COR-L47 (cell line): ENCODE measurements around the gene BRIP1.
"Not testable (repeated sequence)": the region's sequence is repeated elsewhere in the genome, so short reads cannot be mapped to it uniquely, and the experiment has no call there.

Source experiments
- DNase-seq: peaks from one replicate; lab custom pipeline; 2025; lab: John Stamatoyannopoulos, UW

Gene BRIP1

DNA sequence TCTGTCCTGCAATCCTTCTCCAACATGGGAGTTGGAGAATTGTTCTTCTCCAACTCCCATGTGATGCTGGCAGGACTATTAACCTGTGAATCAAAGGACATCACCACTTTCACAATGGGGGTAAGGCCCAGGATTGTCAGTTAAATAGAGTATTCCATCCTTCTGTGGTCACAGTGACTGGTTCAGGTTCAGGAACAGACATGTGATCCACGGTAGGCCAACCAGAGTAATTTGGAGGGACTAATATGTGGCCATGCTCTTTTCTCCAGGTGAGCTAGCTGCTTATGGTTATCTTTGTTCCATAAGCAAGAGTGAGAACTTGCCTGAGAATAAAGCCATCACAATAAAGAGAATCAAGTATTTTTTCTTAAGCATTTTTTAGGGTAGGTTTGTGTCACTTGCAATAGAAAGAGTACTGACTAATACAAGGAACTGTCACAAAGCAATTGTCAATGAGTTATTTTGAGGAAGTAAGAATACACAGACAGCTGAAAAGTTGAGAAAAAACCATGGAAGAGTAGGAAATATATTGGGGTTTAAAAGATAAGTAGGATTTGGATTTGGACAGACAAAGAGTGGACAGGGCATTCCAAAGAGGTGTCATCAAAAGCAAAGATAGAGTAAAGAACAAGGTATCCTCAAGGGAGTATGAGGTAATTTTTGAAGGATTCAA is 63.4 kb downstream of the BRIP1 start:
- no peak for DNase-seq

DNA sequence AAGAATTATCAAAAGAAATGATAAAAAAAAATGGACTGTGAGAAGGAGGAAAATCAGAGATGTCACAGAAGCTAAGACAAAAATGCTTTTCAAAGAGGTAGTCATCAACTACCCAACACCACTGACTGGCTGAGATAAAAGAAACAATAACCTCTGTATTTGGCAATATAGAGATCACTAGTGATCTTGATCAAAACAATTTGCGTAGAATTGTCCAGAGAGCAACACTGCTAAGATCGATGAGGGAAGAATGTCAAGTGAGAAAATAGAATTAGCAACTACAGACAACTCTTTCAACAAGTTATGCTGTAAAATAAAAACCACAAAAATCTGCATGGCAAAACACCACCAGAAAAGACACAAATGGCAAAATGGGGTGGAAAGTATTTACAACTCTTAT is 66.0 kb downstream of the BRIP1 start:
- DNase-seq, result no peak

DNA sequence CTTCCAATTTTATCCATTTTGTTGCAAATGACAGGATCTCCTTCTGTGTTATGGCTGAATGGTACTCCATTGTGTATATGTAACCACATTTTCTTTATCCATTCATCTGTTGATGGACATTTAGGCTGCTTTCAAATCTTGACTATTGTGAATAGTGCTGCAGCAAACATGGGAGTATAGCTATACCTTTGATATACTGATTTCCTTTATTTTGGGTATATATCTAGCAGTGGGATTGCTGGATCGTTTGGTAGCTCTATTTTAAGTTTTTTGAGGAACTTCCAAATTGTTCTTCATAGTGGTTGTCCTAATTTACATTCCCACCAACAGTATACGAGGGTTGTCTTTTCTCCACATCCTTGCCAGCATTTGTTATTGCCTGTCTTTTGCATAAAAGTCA is 67.8 kb downstream of the BRIP1 start:
- DNase-seq, result no peak

DNA sequence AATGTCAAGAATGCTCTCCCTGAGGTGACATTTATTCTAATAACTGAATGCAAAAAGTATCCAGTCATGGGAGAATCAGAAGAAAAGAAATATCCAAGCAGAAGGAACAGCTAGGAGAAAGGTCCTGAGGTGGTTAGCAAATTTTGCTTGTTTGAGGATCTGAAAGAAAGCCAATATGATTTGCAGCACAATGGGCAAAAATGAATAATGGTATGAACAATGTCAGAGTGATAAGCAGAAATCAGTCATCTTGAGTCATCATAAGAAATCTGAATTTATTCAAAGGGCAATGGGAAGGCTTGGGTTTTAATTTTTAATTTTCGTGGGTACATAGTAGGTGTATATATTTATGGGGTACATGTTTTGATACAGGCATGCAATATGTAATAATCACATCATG is 68.5 kb downstream of the BRIP1 start:
- no peak for DNase-seq

DNA sequence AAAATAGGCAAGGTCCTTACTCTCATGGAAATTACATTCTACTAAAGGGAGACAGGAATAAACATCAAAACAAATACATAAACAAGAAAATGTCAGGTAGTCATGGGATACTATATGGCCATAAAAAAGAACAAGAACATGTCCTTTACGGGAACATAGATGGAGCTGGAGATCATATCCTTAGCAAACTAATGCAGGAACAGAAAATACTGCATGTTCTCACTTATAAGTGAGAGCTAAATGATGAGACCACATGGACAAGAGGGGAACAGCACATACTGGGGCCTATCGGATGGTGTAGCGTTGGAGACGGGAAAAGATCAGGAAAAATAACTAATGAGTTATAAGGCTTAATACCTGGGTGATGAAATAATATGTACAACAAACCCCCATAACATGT is 69.1 kb downstream of the BRIP1 start:
- no peak for DNase-seq

DNA sequence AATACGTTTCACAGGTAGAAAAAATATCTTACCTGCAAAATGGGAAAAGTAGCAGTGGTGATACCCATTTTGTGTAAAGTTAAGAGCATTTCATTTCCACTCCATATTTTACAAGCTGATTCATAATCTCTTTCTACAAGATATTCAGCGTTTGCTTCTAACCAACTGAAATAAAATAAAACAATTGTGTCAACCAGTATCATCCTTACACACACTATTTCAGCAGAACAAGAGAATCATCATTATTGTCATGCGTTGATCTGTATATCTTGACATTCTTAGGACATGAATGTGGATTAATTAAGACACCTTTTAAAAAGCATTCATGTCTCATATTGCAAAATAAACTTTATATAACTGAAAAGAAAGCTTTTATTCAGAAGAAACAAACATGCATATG is 69.8 kb downstream of the BRIP1 start:
- DNase-seq, result no peak

DNA sequence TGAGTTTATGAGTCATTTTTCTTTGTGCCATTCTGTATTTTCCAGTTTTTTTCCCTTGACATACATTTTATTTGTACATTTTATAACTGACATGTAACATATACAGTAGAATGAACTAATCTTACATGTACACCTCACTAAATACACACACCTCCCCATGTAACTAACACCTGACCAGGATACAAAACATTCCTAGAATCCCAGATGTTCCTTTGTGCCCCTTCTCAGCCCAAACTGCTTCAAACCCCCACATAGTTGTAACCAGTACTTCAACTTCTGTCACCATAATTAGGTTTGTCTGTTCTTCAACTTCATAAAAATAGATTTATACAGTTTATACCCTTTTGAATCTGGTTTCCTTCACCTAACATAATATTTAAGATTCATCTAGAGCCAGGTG is 73.5 kb downstream of the BRIP1 start:
- no peak for DNase-seq

DNA sequence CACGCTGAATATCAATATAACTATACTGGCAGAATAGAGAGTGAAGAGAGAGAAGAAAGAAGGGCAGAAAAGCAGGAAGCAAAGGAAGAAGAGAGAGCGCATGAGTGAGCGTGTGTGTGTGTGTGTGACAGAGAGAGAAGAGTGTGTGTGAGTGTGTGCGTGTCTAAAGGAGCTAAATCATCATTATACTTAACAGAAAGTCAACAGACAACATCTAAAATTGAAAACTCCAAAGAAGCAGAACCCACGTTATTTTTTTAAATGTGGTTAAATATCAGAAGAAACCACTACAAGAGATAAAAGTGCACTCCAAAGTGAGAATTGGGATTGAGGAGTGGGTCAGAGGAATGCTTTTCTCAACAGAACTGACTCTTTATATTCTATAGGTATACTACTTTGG is 77.2 kb downstream of the BRIP1 start:
- DNase-seq, result no peak

DNA sequence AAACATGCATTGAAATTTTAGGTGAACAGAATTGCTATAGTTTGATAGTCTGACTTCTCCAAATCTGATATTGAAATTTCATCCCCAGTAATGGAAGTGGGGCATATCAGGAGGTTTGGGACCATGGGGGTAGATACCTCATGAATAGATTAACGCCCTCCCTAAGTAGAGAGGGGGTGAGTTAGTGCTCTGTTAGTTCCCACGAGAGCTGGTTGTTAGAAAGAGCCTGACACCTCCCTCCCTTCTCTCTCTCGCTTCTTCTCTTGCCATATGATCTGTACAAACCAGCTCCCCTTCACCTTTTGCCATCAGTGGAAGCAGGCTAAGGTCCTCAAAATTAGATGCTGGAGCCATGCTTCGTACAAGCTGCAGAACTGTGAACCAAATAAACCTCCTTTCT is 78.8 kb downstream of the BRIP1 start:
- DNase-seq, result no peak

DNA sequence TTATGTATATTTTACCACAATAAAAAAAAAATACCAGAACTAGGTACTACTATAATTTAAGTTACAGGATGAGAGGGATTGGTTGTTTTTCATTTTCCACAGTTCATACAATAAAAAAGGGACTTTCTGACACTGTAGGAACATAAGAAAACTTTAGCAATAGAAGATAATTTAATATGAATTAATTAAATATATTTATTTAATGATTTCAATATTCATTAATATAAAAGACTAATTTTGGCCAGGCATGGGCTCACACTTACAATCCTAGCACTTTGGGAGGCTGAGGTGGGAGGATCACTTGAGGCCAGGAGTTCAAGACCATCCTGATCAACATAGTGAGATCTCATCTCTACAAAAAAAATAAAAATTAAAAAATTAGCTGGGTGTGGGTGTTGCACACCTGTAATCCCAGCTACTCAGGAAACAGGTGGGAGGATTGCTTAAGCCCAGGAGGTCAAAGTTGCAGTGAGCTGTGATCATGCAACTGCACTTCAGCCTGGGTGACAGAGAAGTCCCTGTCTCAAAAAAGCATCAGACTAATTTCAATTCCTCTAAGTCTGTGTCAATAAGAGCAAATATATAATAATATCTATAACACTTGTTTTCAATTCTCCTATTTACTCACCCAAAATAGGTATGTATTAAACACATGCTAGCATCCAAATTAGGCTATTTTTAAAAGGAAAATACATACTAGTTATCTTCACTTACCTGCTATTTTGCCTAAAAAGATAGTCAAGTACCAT is 79.6 kb downstream of the BRIP1 start:
- no peak for DNase-seq

DNA sequence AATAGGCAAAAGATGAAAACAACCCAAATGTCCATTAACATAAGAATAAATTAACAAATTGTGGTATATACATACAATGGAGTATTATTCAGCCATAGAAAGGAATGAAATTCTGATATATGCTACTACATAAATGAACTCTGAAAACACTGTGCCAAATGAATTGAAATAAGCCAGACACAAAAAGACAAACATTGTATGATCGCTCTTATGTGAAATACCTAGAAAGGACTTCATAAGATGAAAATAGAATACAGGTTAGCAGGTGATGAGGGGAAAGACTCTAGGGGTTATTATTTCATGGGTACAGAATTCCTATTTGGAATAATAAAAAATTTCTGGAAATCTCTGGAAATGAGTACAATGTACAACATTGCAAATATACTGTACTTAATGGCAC is 80.2 kb downstream of the BRIP1 start:
- no peak for DNase-seq

DNA sequence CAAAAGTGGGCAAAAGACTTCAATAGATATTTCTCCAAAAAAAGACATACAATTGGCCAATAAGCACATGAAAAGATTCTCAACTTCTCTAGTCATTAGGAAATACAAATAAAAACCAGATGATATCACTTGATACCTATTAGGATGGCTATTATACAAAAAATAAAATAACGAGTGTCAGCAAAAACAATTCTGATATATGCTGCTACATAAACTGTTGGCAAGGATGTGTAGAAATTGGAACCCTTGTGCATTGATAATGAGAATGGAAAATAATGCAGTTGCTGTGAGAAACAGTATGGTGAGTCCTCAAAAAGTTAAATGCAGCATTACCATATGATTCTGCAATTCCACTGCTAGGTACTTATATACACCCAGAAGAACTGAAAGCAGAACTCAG is 80.6 kb downstream of the BRIP1 start:
- DNase-seq, result no peak

DNA sequence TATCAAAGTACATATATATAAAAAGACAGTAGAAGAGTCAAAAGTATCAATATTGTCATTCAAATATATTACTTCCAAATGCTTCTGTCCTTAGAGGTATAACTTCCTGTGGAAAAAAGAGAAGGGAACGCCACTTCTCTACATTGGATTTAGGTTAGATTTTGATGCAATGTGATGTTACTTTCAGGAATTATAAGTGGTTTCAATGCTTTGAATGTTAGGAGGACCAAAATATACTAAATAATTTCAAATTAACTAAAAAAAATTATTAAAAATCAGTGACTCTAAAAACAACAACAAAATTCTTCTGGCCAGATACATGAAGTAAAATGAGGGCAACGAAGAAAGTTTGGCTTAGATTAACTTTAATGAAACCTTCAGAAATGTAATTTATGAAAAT is 88.0 kb downstream of the BRIP1 start:
- no peak for DNase-seq

DNA sequence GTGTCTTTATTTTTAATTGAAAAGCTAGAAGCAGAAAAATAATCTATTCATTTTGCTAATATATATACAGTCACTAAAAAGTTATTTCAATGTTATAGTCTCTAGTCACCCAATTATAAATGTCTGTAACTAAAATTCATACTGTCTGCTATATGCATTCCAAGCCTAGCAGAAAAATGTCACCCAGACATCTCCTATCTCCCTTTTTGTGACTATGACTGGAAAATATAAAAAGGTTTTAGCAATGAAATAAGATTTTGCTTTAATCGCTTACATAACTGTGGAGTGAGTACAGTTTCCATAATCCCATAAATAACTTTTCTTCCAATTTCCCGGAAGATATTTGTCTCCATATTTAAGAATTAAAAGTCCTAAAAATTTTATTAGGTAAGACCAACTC is 88.6 kb downstream of the BRIP1 start:
- DNase-seq, result no peak

DNA sequence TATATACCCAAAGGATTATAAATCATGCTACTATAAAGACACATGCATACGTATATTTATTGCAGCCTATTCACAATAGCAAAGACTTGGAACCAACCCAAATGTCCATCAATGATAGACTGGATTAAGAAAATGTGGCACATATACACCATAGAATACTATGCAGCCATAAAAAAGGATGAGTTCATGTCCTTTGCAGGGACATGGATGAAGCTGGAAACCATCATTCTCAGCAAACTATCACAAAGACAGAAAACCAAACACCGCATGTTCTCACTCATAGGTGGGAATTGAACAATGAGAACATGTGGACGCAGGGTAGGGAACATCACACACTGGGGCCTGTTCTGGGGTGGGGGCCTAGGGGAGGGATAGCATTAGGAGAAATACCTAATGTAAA is 89.2 kb downstream of the BRIP1 start:
- not testable (repeated sequence) for DNase-seq

DNA sequence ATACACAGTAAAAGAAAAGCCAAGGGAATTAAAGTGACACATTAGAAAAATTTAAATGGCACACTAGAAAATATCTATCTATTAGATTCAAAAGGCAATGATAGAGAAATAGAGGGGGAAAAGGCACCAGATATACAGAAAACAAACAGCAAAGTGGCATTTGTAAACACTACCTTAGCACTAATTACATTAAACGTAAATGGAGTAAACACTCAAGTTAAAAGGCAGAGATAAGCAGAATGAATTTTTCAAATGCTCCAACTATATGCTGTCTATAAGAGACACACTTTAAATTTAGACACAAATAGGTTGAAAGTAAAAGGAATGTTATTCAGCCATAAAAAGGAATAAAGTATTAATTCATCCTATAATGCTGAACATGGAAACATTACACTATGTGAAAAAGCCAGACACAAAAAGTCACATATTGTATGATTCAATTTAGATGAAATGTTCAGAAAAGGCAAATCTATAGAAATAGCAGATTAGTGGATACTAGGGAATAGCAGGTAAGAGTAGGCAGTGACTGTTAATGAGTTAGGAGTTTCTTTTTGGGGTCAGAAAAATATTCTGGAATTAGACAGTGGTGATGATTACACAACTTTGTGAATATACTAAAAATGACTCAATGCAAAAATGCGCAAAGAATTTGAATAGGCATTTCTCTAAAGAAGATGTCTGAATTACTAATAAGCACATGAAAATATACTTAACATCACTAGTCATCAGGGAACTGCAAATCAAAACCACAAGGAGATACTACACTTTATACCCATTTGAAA is 92.4 kb downstream of the BRIP1 start:
- no peak for DNase-seq

DNA sequence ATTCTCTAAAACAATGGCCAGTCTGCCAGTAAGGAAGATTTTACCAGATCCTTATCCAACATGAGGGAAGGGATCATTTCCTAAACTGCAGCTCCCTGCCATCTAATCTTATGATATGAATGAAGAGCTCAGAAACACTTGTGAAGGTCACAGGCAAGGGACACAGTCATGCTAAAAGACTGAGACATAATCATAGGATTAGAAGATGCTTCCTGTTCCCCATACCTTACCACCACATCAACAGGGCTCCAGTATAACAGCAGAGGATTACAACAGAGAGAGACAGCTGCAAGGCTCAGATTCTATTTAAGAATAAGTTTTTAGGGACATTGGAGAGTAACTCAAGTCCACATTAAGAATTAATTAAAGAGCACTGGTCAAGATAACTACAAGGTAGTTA is 93.3 kb downstream of the BRIP1 start:
- DNase-seq, result no peak

DNA sequence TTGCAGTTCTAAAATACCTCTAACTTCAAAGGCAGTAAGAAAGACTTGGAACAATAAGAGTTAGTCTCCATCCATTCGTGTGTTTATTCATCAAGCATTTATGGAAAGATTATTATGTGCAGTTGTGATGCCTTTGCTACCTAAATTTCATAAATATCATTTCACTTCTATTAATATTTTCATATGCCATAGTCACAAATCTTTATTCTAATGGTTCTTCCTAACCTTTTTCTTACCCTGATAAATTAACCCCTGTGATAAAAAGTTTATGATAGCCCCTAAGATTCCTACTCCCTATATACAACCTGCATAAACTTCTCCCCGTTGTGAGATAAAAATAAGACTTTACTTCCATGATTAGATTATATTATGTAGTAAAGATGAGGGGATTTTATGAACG is 94.9 kb downstream of the BRIP1 start:
- DNase-seq, result no peak

DNA sequence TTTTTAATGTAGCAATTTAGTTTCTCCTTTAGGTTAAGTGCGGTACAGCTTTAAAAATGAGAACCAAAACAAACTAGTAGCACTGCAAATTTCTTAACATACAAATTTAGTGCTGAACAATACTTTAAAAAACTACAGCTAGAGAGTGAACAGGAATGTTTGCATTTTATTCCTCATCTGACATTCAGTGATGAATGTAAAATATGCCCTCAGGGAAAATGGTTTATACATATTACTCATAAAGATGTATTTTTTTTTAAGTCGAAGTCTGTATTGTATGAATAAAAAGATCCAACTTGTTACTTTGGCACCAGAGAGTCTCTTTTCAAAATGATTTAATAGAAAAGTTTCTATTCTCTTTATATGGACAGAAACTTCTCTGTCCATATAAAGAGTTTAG is 96.8 kb downstream of the BRIP1 start:
- no peak for DNase-seq

DNA sequence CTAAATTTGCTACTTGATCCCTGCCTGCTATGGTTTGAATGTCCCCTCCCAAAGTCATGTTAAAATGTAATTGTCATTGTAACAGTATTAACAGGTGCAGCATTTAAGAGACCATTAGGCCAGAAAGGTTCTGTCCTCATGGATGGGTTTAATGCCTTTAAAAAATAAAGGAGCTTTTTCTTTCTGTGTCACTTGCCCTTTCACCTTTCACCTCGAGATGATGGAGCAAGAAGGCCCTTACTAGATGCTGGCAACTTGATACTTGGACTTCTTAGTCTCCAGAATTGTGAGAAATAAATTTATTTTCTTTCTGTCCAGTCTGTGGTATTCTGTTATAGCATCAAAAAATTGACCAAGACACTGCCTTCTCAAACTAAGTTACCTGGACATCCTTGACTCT is 98.5 kb downstream of the BRIP1 start:
- no peak for DNase-seq

DNA sequence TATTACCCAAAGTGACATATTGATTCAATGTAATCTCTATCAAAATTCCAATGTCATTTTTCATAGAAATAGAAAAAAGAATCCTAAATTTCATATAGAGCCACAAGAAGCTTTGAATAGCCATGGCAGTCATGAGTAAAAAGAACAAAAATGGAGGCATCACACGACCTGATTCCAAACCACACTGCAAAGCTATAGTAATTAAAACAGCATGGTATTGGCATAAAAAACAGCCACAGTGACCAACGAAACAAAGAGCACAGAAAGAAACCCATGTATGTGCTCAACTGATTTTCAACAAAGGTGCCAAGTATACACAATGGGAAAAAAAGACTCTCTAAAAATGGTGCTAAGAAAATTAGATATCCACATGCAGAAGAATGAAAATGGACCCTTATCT is 101.5 kb downstream of the BRIP1 start:
- no peak for DNase-seq

DNA sequence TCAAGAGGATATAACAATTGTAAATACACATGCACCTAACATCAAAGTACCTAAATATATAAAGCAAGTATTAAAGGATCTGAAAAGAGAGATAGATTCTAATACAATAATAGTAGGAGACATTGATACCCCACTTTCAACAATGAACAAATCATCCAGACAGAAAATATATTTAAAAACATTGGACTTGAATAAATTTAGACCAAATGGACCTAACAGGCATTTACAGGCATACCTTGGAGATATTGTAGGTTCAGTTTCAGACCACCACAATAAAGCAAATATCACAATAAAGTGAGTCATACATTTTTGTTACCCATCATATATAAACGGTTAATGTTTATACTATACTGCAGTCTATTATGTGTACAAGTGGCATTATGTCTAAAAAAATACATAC is 104.0 kb downstream of the BRIP1 start:
- no peak for DNase-seq

DNA sequence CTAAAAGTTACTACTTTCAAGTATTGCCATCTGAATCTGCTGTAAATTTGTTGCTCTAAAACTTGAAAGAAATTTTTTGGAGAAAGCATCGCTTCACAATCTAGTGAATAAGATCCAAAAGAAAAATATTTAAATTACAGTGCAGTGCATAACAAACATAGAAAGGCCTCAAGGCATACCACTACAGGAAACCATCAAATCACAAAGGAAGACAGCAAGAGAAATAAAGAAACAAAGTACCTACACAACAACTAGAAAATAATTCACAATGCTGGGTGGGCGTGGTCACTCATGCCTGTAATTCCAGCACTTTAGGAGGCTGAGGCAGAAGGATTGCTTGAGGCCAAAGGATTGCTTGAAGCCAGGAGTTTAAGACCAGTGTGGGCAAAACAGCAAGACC is 104.9 kb downstream of the BRIP1 start:
- no peak for DNase-seq
